WERI-Rb-1 (cell line): ENCODE data around the gene MAP1A.

Experiments
- DNase-seq: peaks from one replicate; pipeline ENCODE4 v3.0.0-alpha.2; 2020
- H3K27ac ChIP-seq: fragments of 250-450 bp; sonication (Bioruptor Pico); 2 replicates; pipeline ENCODE4 v1.5.1; 2020; ENCODE audit warnings: mild to moderate bottlenecking, moderate library complexity
- H3K27me3 ChIP-seq: fragments of 250-450 bp; sonication (Bioruptor Pico); 2 replicates; pipeline ENCODE4 v1.5.1; 2021; ENCODE audit warnings: mild to moderate bottlenecking, low read depth, moderate library complexity; ENCODE audit not compliant: insufficient read depth, severe bottlenecking
- H3K36me3 ChIP-seq: fragments of 250-450 bp; sonication (Bioruptor Pico); 2 replicates; pipeline ENCODE4 v1.5.1; 2020; ENCODE audit warnings: mild to moderate bottlenecking, moderate library complexity
- H3K4me3 ChIP-seq: 2 replicates; pipeline ENCODE4 v1.5.1; 2011; ENCODE audit warnings: low read depth, mild to moderate bottlenecking, control low read depth, low read length
- H3K9me3 ChIP-seq: fragments of 250-450 bp; sonication (Bioruptor Pico); 2 replicates; pipeline ENCODE4 v1.5.1; 2021; ENCODE audit warnings: mild to moderate bottlenecking, moderate library complexity; ENCODE audit not compliant: severe bottlenecking
- TF ChIP-seq, protein P1 (sequence below): IDR thresholded peaks from 2 replicates; pipeline ENCODE4 v1.5.1; 2011; ENCODE audit warnings: low read depth, mild to moderate bottlenecking, control low read depth, inconsistent platforms, low read length

Gene MAP1A

DNA sequence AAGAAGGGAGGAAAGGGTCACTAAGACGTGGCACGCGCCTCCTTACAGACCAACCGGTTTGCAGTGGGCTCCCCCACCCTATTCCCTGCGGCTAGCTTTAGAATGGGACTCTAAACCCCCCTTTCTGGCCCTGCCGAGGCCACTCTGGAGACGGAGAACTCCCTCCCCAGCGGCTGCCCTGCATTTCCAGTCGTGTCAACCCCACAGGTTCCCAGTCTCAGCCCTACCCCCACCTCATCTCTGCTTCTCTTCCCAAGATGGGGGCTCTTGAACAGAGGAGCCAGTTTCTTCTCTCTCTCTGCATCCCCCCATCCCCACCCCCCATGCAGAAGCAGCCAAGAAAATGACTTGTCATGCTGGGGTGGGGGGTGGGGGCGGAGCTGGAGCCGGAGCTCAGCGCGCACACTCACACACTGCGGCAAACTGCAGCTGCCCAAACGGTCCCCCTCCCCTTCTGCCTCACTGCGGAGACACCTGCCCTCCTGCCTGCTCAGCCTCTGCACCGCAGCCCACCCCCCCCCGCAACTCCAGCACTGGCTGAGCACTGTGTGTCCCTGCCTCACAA lies 871 bp downstream of the MAP1A start:
- Histone ChIP-seq H3K9me3 (no peaks in the 10 kb centered on the region), H3K4me3 (peak overlapping the region; percentile 51), H3K36me3 (peaks cover 29% of the 10 kb centered on the region), H3K27me3 (no peaks in the 10 kb centered on the region), H3K27ac (peak overlapping the region; percentile 88)
- TF ChIP-seq, protein P1, sequence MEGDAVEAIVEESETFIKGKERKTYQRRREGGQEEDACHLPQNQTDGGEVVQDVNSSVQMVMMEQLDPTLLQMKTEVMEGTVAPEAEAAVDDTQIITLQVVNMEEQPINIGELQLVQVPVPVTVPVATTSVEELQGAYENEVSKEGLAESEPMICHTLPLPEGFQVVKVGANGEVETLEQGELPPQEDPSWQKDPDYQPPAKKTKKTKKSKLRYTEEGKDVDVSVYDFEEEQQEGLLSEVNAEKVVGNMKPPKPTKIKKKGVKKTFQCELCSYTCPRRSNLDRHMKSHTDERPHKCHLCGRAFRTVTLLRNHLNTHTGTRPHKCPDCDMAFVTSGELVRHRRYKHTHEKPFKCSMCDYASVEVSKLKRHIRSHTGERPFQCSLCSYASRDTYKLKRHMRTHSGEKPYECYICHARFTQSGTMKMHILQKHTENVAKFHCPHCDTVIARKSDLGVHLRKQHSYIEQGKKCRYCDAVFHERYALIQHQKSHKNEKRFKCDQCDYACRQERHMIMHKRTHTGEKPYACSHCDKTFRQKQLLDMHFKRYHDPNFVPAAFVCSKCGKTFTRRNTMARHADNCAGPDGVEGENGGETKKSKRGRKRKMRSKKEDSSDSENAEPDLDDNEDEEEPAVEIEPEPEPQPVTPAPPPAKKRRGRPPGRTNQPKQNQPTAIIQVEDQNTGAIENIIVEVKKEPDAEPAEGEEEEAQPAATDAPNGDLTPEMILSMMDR = no peak
- peak; percentile 65 for DNase-seq

DNA sequence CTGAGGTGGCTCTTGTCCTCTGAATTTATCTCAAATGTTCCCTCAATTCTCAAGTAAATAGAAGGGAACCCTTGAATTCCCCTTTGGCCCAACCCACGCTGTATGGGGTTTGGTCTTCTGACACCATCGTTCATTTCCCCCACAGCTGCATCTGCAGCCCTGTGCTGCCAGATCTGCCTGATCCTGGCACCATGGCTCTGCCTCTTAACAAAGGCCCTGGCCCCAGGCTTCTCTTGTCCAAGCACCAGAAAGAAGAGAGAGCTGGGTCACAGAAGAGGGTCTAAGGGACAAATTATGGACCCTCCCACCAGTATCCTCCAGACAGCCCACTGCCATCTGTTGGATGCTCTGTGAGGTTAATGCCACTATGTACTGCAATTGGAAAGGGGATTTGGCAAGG lies 1.8 kb downstream of the MAP1A start:
- H3K36me3 ChIP-seq = peaks cover 38% of the 10 kb centered on the region
- no peak for DNase-seq
- H3K27me3 ChIP-seq = no peaks in the 10 kb centered on the region
- H3K4me3 ChIP-seq = peak overlapping the region; percentile 51; the same call in 1 of the 2 replicates
- TF ChIP-seq, protein P1 = no peak
- H3K9me3 ChIP-seq = no peaks in the 10 kb centered on the region
- peak overlapping the region; percentile 42 for H3K27ac ChIP-seq

- no peaks in the 10 kb centered on the region for H3K27me3 ChIP-seq
- TF ChIP-seq, protein P1 = no peak
- peaks cover 44% of the 10 kb centered on the region for H3K36me3 ChIP-seq
- H3K9me3 ChIP-seq = no peaks in the 10 kb centered on the region
- no peak for DNase-seq
- H3K4me3 ChIP-seq = no peak overlapping the region
- no peak overlapping the region for H3K27ac ChIP-seq
These were observed 2.7 kb downstream of the MAP1A start for GRCh38 chr15:43520138-43520537.

GRCh38 chr15:43521419-43521818 lies 4.0 kb downstream of the MAP1A start:
- Histone ChIP-seq H3K9me3 (no peaks in the 10 kb centered on the region), H3K27me3 (no peaks in the 10 kb centered on the region), H3K4me3 (no peak overlapping the region), H3K27ac (no peak overlapping the region), H3K36me3 (peaks cover 46% of the 10 kb centered on the region)
- TF ChIP-seq, protein P1 = no peak
- DNase-seq = no peak

DNA sequence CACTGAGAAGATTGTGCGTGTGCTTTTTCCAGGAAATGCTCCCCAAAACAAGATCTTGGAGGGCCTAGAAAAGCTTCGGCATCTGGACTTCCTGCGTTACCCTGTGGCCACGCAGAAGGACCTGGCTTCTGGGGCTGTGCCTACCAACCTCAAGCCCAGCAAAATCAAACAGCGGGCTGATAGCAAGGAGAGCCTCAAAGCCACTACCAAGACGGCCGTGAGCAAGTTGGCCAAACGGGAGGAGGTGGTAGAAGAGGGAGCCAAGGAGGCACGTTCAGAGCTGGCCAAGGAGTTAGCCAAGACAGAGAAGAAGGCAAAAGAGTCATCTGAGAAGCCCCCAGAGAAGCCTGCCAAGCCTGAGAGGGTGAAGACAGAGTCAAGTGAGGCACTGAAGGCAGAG lies 4.8 kb downstream of the MAP1A start:
- Histone ChIP-seq H3K27ac (no peak overlapping the region), H3K27me3 (no peaks in the 10 kb centered on the region), H3K9me3 (no peaks in the 10 kb centered on the region), H3K36me3 (peaks cover 46% of the 10 kb centered on the region), H3K4me3 (no peak overlapping the region)
- DNase-seq = no peak
- TF ChIP-seq, protein P1 = no peak

GRCh38 chr15:43523646-43524045 lies 6.2 kb downstream of the MAP1A start:
- H3K27ac ChIP-seq = no peak overlapping the region
- no peak for DNase-seq
- peaks cover 46% of the 10 kb centered on the region for H3K36me3 ChIP-seq
- TF ChIP-seq, protein P1 = no peak
- H3K4me3 ChIP-seq = no peak overlapping the region
- H3K9me3 ChIP-seq = no peaks in the 10 kb centered on the region
- no peaks in the 10 kb centered on the region for H3K27me3 ChIP-seq
